Stimulated activated CD4-positive, alpha-beta T cell treated with anti-CD3 and anti-CD28 coated beads, Interleukin-4, amount 100 ng/mL, for 4 hours (primary cell): ENCODE data around the gene ABHD17C.
"Not testable (repeated sequence)": the region's sequence is repeated elsewhere in the genome, so short reads cannot be mapped to it uniquely, and the experiment has no call there.

Source experiments
- DNase-seq, 2 experiments: peaks; one replicate each; pipeline ENCODE4 v3.0.0-alpha.2; 2020

Gene ABHD17C

GRCh38 chr15:80695099-80695910 is at the start of gene ABHD17C:
ABHD17C (plus strand) TSS chr15:80695310; CDS start chr15:80695430, 120 bp downstream.
- DNase-seq = peak; percentile 38 to 58

- no peak for DNase-seq
These were observed 49.5 kb upstream of the ABHD17C start for GRCh38 chr15:80645494-80646065.

- not testable (repeated sequence) for DNase-seq
These were observed 47.7 kb upstream of the ABHD17C start for GRCh38 chr15:80647424-80647823.

- no peak for DNase-seq
These were observed 40.8 kb upstream of the ABHD17C start for GRCh38 chr15:80654299-80654698.

- no peak for DNase-seq
These were observed 35.7 kb upstream of the ABHD17C start for GRCh38 chr15:80659375-80659774.

GRCh38 chr15:80660119-80660518 is 35.0 kb upstream of the ABHD17C start:
- no peak for DNase-seq

- DNase-seq = no peak
These were observed 33.0 kb upstream of the ABHD17C start for GRCh38 chr15:80662129-80662528.

GRCh38 chr15:80662757-80663553 is 32.2 kb upstream of the ABHD17C start:
- no peak for DNase-seq

- no peak for DNase-seq
These were observed 30.0 kb upstream of the ABHD17C start for GRCh38 chr15:80665151-80665550.

GRCh38 chr15:80667936-80668335 is 27.2 kb upstream of the ABHD17C start:
- no peak for DNase-seq

GRCh38 chr15:80668546-80669236 is 26.4 kb upstream of the ABHD17C start:
- no peak for DNase-seq

- DNase-seq = no peak
These were observed 25.3 kb upstream of the ABHD17C start for GRCh38 chr15:80669663-80670273.

GRCh38 chr15:80673561-80674244 is 21.4 kb upstream of the ABHD17C start:
- DNase-seq = no peak

GRCh38 chr15:80674245-80674614 is 20.9 kb upstream of the ABHD17C start:
- DNase-seq = no peak

- no peak for DNase-seq
These were observed 18.1 kb upstream of the ABHD17C start for GRCh38 chr15:80677041-80677440.

- no peak for DNase-seq
These were observed 15.8 kb upstream of the ABHD17C start for GRCh38 chr15:80679167-80679803.

- no peak for DNase-seq
These were observed 15.3 kb upstream of the ABHD17C start for GRCh38 chr15:80679804-80680175.

GRCh38 chr15:80682201-80682600 is 12.9 kb upstream of the ABHD17C start:
- DNase-seq = no peak

GRCh38 chr15:80684697-80685096 is 10.4 kb upstream of the ABHD17C start:
- no peak for DNase-seq

- DNase-seq = no peak
These were observed 9.5 kb upstream of the ABHD17C start for GRCh38 chr15:80685628-80686027.

GRCh38 chr15:80689294-80689693 is 5.8 kb upstream of the ABHD17C start:
- DNase-seq = no peak

GRCh38 chr15:80689716-80690115 is 5.4 kb upstream of the ABHD17C start:
- no peak for DNase-seq
